NCI-H524 treated with DMSO at 0.1 percent for 48 hours (cell line): ENCODE results near the gene TADA2A.
"Not testable (repeated sequence)": the region's sequence is repeated elsewhere in the genome, so short reads cannot be mapped to it uniquely, and the experiment has no call there.

Experiments used
- DNase-seq: peaks from one replicate; lab custom pipeline; 2025; lab: John Stamatoyannopoulos, UW

The TADA2A gene

GRCh38 chr17:37490638-37491614, 84.2 kb downstream of the TADA2A start:
- no peak for DNase-seq

GRCh38 chr17:37492167-37492566, 85.5 kb downstream of the TADA2A start:
- DNase-seq = no peak

- no peak for DNase-seq
Measured at GRCh38 chr17:37493249-37494027, 86.8 kb downstream of the TADA2A start.

- DNase-seq = no peak
Measured at GRCh38 chr17:37494401-37494831, 87.7 kb downstream of the TADA2A start.

GRCh38 chr17:37494971-37495370, 88.3 kb downstream of the TADA2A start:
- DNase-seq = no peak

- DNase-seq = no peak
Measured at GRCh38 chr17:37500378-37500777, 93.7 kb downstream of the TADA2A start.

- DNase-seq = no peak
Measured at GRCh38 chr17:37502009-37502936, 95.6 kb downstream of the TADA2A start.

- DNase-seq = no peak
Measured at GRCh38 chr17:37503148-37503547, 96.5 kb downstream of the TADA2A start.

- DNase-seq = no peak
Measured at GRCh38 chr17:37505333-37505732, 98.6 kb downstream of the TADA2A start.

- peak; percentile 74 for DNase-seq
Measured at GRCh38 chr17:37506678-37507077, 100.0 kb downstream of the TADA2A start.

GRCh38 chr17:37507111-37507510, 100.4 kb downstream of the TADA2A start:
- DNase-seq = peak; percentile 55

GRCh38 chr17:37510056-37510455, 103.4 kb downstream of the TADA2A start:
- DNase-seq = no peak

GRCh38 chr17:37511642-37512041, 105.0 kb downstream of the TADA2A start:
- not testable (repeated sequence) for DNase-seq

- peak; percentile 99 for DNase-seq
Measured at GRCh38 chr17:37512442-37513068, 105.9 kb downstream of the TADA2A start.

GRCh38 chr17:37513711-37514110, 107.0 kb downstream of the TADA2A start:
- no peak for DNase-seq

GRCh38 chr17:37516127-37516571, 109.5 kb downstream of the TADA2A start:
- no peak for DNase-seq

- DNase-seq = no peak
Measured at GRCh38 chr17:37517881-37518280, 111.2 kb downstream of the TADA2A start.

GRCh38 chr17:37518826-37519225, 112.1 kb downstream of the TADA2A start:
- no peak for DNase-seq

- no peak for DNase-seq
Measured at GRCh38 chr17:37519251-37519985, 112.7 kb downstream of the TADA2A start.

GRCh38 chr17:37520174-37520573, 113.5 kb downstream of the TADA2A start:
- no peak for DNase-seq
